SU-DHL-6 (cell line): Measurements from ENCODE around the gene DCAKD.

Source experiments
- H2AFZ ChIP-seq: fragments of 200-600 bp; sonication (generic); 2 replicates; pipeline ENCODE4 v1.6.1; 2014; ENCODE audit warnings: low read depth, mild to moderate bottlenecking, moderate library complexity, mixed read lengths, antibody characterized with exemption, low read length; ENCODE audit not compliant: severe bottlenecking
- H3F3A ChIP-seq: fragments of 200-600 bp; shearing (Covaris generic); 2 replicates; pipeline ENCODE4 v1.6.0; 2016; ENCODE audit warnings: antibody characterized with exemption, mild to moderate bottlenecking; ENCODE audit not compliant: insufficient read depth
- H3K27ac ChIP-seq: fragments of 200-600 bp; sonication (generic); 2 replicates; pipeline ENCODE4 v1.5.1; 2016; ENCODE audit warnings: low read depth, mild to moderate bottlenecking, low read length, moderate library complexity, mixed read lengths
- H3K27me3 ChIP-seq: fragments of 200-600 bp; sonication (generic), shearing (Covaris generic); 2 replicates; pipeline ENCODE4 v1.6.0; 2014; ENCODE audit warnings: mild to moderate bottlenecking, low read length
- H3K36me3 ChIP-seq: fragments of 200-600 bp; sonication (generic); 2 replicates; pipeline ENCODE4 v1.6.1; 2014; ENCODE audit warnings: mild to moderate bottlenecking, low read length, mixed read lengths
- H3K4me2 ChIP-seq: fragments of 300-600, 200-600 bp; shearing (Covaris generic), sonication (generic); 2 replicates; pipeline ENCODE4 v1.6.0; 2014; ENCODE audit warnings: low read length, low read depth, mild to moderate bottlenecking; ENCODE audit not compliant: poor library complexity, severe bottlenecking
- H3K4me3 ChIP-seq: fragments of 200-600 bp; sonication (generic); 2 replicates; pipeline ENCODE4 v1.5.1; 2014; ENCODE audit warnings: antibody characterized with exemption, low read length, mild to moderate bottlenecking, mixed read lengths; ENCODE audit not compliant: insufficient read depth, poor library complexity, severe bottlenecking
- H3K79me2 ChIP-seq: fragments of 200-600 bp; sonication (generic); 2 replicates; pipeline ENCODE4 v1.6.1; 2014; ENCODE audit warnings: mild to moderate bottlenecking, low read length, moderate library complexity; ENCODE audit not compliant: insufficient read depth
- H3K9ac ChIP-seq: fragments of 200-600 bp; sonication (generic); 2 replicates; pipeline ENCODE4 v1.7.0; 2014; ENCODE audit warnings: mild to moderate bottlenecking, low read length
- H3K9me2 ChIP-seq: fragments of 200-600 bp; sonication (generic); replicated peaks from 2 replicates; pipeline ENCODE4 v1.6.1; 2014; ENCODE audit warnings: low read length; ENCODE audit not compliant: insufficient read depth
- H3K9me3 ChIP-seq: fragments of 200-600 bp; sonication (generic); 2 replicates; pipeline ENCODE4 v1.6.1; 2014; ENCODE audit warnings: low read length, mixed read lengths; ENCODE audit not compliant: insufficient read depth
- H4K20me1 ChIP-seq: fragments of 200-600 bp; sonication (generic); 2 replicates; pipeline ENCODE4 v1.6.1; 2014; ENCODE audit warnings: low read depth, mild to moderate bottlenecking, antibody characterized with exemption, low read length, moderate library complexity, mixed read lengths
- CTCF ChIP-seq: fragments of 200-600 bp; sonication (generic); IDR thresholded peaks from one replicate; pipeline ENCODE4 v1.5.1; 2017; ENCODE audit warnings: antibody characterized with exemption, mild to moderate bottlenecking, low read length, moderate library complexity; ENCODE audit not compliant: insufficient read depth, poor library complexity, severe bottlenecking
- EZH2phosphoT487 ChIP-seq: fragments of 200-600 bp; sonication (generic), shearing (Covaris generic); conservative IDR thresholded peaks from 2 replicates; pipeline ENCODE4 v1.6.1; 2018; ENCODE audit warnings: mild to moderate bottlenecking, antibody characterized with exemption, low read length, moderate library complexity, mixed read lengths

DCAKD gene

GRCh38 chr17:44981221-44981968, 70.0 kb downstream of the DCAKD start:
- Histone ChIP-seq H3K79me2 (no peaks in the 10 kb centered on the region), H3K36me3 (no peaks in the 10 kb centered on the region), H3F3A (no peaks in the 10 kb centered on the region), H3K27ac (no peak overlapping the region), H4K20me1 (no peaks in the 10 kb centered on the region), H3K9me2 (no peaks in the 10 kb centered on the region), H3K27me3 (no peaks in the 10 kb centered on the region), H3K4me3 (no peak overlapping the region), H3K9ac (no peak overlapping the region), H3K9me3 (no peaks in the 10 kb centered on the region), H2AFZ (no peak overlapping the region), H3K4me2 (no peak overlapping the region)
- TF ChIP-seq EZH2phosphoT487 (no peak), CTCF (no peak)

- Histone ChIP-seq H3K79me2 (no peaks in the 10 kb centered on the region), H3F3A (no peaks in the 10 kb centered on the region), H3K27ac (no peak overlapping the region), H3K4me3 (no peak overlapping the region), H3K36me3 (no peaks in the 10 kb centered on the region), H3K9me2 (no peaks in the 10 kb centered on the region), H2AFZ (no peak overlapping the region), H3K9me3 (no peaks in the 10 kb centered on the region), H4K20me1 (no peaks in the 10 kb centered on the region), H3K9ac (no peak overlapping the region), H3K27me3 (no peaks in the 10 kb centered on the region), H3K4me2 (no peak overlapping the region)
- TF ChIP-seq EZH2phosphoT487 (no peak), CTCF (no peak)
Observed at GRCh38 chr17:44979426-44979995, 71.9 kb downstream of the DCAKD start.

- Histone ChIP-seq H3K9me2 (no peaks in the 10 kb centered on the region), H3K4me3 (no peak overlapping the region), H3K9ac (no peak overlapping the region)
Observed at GRCh38 chr17:44978807-44979206, 72.6 kb downstream of the DCAKD start.

More at GRCh38 chr17:44978807-44979206, 72.6 kb downstream of the DCAKD start:
- Histone ChIP-seq H3K27me3 (no peaks in the 10 kb centered on the region), H3K9me3 (no peaks in the 10 kb centered on the region), H3K27ac (no peak overlapping the region), H4K20me1 (no peaks in the 10 kb centered on the region), H3F3A (no peaks in the 10 kb centered on the region), H2AFZ (no peak overlapping the region), H3K4me2 (no peak overlapping the region), H3K36me3 (no peaks in the 10 kb centered on the region), H3K79me2 (no peaks in the 10 kb centered on the region)
- TF ChIP-seq EZH2phosphoT487 (no peak), CTCF (no peak)
